T1000 (cell line): ENCODE results near the gene INPP4B.
"Not testable (repeated sequence)": the region's sequence is repeated elsewhere in the genome, so short reads cannot be mapped to it uniquely, and the experiment has no call there.

Source experiments
- DNase-seq: peaks from one replicate; lab custom pipeline; 2025; ENCODE audit warnings: mixed read lengths; lab: John Stamatoyannopoulos, UW

INPP4B gene

DNA sequence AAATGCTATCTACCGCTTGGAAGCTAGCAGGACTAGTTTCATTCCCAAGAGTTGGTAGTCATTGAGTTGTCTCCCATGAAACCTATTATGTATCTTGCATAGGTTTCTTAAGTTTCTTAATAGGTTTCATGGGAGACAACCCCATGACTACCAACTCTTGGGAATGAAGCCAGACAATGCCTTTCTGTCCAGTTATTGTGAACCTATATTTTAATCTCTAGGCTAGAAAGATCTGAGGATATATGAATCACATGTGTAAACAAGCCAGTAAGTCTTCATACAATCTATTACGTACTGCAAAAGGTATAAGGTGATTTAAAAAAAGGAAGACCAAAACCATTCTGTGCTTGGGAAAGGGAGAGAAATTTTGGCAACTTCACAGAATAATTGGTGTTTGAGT is 162.6 kb downstream of the INPP4B start:
- DNase-seq, result no peak

DNA sequence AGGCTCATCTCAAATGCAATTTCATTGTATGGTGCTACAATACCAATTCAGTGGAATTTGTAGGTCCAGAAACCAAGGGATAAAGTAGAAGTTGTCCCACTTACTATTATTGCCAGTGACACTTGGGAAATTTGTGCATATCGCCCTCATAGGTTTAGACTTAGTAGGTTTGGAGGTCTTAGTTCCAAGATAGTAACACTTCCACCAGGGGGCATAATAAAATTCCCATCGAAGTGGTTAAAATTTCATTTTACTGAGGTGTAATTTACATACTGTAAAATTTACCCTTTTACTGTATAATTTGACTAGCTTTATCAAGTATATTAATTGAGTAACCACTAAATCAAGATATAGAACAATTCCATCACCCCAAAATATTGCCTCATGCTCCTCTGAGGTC is 174.6 kb downstream of the INPP4B start:
- no peak for DNase-seq

GRCh38 chr4:142663828-142664227 is 182.3 kb downstream of the INPP4B start:
- no peak for DNase-seq

GRCh38 chr4:142660728-142661127 is 185.4 kb downstream of the INPP4B start:
- DNase-seq, result no peak

GRCh38 chr4:142656178-142656577 is 189.9 kb downstream of the INPP4B start:
- DNase-seq, result no peak

DNA sequence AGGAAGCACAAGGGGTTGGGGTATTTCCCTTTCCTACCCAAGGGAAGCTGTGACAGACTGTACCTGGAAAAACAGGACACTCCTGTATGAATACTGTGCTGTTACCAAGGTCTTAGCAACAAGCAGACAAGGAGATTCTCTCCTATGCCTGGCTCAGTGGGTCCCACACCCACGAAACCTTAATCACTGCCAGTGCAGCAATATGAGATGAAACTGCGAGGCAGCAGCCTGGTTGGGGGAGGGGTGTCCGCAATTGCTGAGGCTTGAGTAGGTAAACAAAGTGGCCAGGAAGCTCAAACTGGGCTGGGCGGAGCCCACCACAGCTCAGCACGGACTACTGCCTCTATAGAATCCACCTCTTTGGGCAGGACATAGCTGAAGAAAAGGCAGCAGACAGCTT is 197.7 kb downstream of the INPP4B start:
- no peak for DNase-seq

DNA sequence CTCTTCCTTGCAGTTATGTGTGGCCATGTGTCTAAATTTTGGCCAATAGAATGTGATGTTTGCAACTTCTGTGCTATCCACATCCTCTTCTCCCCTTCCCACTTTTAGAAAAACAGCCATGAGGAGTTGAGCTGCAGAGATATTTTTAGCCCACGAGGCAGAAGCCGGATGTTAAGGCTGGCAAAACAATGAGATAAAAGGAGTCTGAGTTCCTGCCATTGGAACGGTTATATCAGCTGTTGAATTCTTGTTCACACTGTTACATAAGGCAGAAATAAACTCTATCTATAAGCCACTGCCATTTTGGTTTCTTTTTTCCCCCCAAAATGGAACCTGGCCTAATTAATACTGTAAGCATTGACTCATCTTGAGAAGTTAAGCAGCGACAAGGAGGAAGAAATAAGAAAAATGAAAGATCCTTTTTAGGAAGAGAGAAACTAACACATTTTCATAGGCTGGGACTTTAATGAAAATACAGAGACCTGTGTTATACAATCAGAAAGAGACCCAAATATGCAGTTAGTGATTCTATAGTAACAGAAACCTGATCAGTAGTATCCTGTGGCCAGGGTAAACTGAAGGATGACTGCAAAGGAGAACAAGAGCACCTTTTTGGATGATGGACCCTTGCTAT is 200.5 kb downstream of the INPP4B start:
- no peak for DNase-seq

GRCh38 chr4:142644628-142645027 is 201.5 kb downstream of the INPP4B start:
- not testable (repeated sequence) for DNase-seq

DNA sequence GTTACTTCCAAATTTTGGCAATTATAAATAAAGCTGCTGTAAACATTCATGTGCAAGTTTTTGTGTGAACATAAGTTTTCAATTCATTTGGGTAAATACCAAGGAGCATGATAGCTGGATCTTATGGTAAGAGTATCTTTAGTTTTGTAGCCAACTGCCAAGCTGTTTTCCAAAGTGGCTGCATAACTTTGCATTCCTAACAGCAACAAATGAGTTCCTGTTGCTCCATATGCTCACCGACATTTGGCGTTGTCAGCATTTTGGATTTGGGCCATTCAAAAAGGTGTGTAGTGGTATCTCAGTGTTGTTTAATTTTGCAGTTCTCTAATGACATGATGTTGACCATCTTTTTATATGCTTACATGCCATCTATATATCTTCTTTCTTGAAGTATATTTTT is 208.5 kb downstream of the INPP4B start:
- DNase-seq, result no peak

DNA sequence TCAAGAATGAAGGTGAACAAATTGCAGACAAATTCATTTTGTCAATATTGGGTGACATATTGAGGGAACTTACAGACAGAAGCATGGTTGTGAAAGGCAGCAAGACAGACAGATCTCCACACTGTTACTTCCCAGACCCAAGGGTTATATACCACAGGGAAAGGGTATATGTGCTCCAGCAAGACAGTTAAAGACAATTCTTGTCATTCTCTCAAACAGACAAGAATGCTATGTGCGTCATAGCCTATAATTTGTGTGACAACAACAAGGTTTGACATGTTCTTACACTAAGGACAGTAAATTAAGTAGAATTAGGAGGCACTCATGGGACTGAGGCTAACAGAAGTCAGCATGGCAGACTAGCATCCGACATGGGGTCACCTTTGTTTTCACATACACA is 214.3 kb downstream of the INPP4B start:
- no peak for DNase-seq

GRCh38 chr4:142615324-142615665 is 230.8 kb downstream of the INPP4B start:
- DNase-seq, result no peak

DNA sequence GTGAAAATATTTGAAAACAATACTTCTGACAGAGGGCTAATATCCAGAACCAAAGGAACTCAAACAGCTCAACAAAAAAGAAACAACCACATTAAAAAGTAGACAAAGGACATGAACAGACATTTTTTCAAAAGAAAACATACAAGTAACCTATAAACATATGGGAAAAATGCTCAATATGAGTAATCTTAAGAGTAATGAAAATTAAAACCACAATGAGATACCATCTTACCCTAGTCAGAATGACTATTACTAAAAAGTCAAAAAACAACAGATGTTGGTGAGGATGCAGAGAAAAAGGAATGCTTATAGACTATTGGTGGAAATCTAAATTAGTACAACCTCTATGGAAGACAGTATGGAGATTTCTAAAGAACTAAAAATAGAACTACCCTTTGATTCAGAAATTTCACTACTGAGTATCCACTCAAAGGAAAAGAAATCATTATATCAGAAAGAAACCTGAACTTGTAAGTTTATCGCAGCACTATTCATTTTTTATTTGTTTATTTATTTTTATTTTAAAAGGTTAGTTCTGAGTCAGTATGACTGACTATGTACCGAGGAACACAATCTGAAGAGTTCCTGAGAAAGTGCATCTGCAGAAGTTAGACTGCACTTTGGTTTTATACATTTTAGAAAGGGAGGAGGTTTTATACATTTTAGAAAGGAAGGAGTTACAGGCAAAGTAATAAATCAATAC is 231.3 kb downstream of the INPP4B start:
- DNase-seq, result no peak

- no peak for DNase-seq
Observed at GRCh38 chr4:142607976-142608375, 238.1 kb downstream of the INPP4B start.

DNA sequence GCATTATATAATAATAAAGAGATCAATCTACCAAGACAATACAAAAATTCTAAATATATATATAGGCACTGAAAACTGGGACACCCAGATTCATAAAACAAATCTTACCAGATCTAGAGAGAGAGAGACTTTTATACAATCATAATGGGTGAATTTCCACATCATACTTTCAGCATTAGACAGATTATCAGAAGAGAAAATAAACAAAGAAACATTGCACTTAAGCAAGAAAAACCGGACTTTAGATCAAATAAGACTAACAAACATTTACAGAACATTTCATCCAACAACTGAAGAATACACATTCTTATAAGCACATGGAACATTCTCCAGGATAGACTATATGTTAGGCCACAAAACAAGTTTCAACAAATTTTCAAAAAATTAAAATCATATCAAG is 245.1 kb downstream of the INPP4B start:
- DNase-seq, result no peak

DNA sequence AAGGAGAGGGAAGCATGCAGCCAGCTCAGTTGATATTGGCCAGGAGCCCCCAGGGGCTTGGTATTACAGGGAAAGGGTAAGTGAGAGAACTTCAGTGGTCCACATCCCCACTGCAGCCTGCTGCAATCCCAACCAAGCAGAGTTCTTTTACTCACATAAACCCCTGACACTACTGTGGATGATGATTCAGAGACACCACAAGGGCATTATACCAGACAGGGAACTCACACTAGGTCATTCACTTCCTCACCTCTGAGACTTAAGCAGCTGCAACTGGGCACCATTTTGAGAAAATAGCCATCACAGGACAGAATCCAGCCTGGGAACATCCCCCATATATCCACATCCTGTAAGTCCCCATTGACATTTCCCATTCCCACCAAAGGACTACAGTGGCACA is 248.0 kb downstream of the INPP4B start:
- DNase-seq, result no peak

GRCh38 chr4:142596595-142596994 is 249.5 kb downstream of the INPP4B start:
- DNase-seq, result no peak

DNA sequence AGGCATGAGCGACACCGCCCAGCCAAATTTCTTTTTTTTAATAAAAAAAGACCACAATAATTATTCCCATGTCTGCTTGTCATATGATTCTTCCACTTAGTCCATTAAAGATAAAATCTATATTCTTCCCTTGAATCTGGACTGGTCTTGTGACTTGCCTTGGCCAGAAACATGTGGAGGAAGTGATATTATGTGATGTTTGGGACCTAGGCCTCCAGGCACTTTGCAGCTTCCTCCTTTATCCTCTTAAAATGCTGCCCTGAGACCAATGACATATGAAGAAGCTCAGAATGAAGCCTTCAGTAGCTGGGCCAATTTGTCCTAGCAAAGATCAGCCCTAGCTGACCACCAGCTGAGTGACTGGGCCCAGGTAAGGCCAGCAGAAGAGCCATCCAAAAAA is 250.0 kb downstream of the INPP4B start:
- DNase-seq, result no peak

DNA sequence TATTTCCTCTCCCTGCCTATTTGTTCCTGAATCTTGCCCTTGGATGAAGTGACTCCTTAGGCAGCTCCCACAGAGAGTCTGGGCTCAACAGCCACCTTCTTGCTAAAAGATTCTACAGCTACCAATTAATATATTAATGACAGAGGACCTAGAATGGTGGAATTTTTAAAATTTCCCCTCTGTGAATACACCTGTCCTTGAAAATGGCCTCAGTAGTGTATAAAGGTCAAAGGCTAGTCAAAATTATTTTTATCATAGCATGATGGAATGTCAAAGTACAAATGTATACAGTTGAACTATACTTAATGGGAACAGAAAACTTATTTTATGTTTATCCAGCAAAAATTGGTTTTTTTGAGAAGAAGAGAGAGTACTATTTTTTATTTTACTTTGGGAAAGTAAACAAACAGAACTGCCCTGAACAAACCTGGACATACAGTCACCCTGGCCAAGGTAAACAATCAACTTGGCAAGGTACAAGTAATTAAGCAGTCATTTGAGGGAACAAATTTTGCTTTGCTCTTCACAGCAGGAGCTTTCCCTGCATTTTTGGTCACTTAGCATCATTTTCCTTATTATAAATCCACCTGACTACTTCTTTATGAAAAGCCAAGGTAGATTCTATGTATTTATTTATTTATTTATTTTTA is 250.8 kb downstream of the INPP4B start:
- no peak for DNase-seq

GRCh38 chr4:142585411-142585810 is 260.7 kb downstream of the INPP4B start:
- DNase-seq, result no peak

- DNase-seq, result no peak
Observed at GRCh38 chr4:142583708-142584107, 262.4 kb downstream of the INPP4B start.

DNA sequence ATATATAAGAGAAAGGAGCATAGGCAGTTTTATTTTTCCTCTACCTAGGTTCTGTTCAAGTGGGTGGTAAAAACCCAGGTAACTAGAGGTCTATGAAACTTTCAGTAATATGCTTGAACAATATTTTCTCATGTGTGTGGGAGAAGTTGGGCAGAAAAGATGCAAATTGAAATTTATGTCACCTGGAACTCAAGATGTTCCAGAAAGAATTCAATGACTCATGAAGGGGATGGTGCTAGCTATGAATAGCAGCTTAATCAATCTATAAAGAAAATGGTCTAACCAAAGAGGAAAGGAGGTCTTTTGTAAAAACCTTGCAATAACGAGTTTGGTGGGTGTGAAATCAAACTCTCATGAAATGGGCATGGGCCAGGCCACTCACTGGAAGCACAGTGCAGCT is 263.8 kb downstream of the INPP4B start:
- DNase-seq, result no peak

- DNase-seq, result no peak
Observed at GRCh38 chr4:142581881-142582280, 264.2 kb downstream of the INPP4B start.

- no peak for DNase-seq
Observed at GRCh38 chr4:142579443-142579842, 266.7 kb downstream of the INPP4B start.

GRCh38 chr4:142574306-142574705 is 271.8 kb downstream of the INPP4B start:
- no peak for DNase-seq
